ENCODE measurements around the gene S100A7A.
"Not testable (repeated sequence)": the region's sequence is repeated elsewhere in the genome, so short reads cannot be mapped to it uniquely, and the experiment has no call there.

GRCh38 chr1:153462741-153463140 is 46.4 kb downstream of the S100A7A start:
- TF ChIP-seq, protein P1, sequence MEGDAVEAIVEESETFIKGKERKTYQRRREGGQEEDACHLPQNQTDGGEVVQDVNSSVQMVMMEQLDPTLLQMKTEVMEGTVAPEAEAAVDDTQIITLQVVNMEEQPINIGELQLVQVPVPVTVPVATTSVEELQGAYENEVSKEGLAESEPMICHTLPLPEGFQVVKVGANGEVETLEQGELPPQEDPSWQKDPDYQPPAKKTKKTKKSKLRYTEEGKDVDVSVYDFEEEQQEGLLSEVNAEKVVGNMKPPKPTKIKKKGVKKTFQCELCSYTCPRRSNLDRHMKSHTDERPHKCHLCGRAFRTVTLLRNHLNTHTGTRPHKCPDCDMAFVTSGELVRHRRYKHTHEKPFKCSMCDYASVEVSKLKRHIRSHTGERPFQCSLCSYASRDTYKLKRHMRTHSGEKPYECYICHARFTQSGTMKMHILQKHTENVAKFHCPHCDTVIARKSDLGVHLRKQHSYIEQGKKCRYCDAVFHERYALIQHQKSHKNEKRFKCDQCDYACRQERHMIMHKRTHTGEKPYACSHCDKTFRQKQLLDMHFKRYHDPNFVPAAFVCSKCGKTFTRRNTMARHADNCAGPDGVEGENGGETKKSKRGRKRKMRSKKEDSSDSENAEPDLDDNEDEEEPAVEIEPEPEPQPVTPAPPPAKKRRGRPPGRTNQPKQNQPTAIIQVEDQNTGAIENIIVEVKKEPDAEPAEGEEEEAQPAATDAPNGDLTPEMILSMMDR (IDR thresholded peaks at IDR 0.05; ENCODE audit: low read length) = not testable (repeated sequence)
- TF ChIP-seq EZH2 (IDR thresholded peaks at IDR 0.05; ENCODE audit: borderline replicate concordance, low read length) = not testable (repeated sequence)
